ENCODE results near the gene DOK7. TPM values are rescaled to one million over a fixed set of nuclear protein-coding genes. Genes with fewer than 3 reads are reported as not detected.

Gene DOK7
- total RNA-seq, 2 experiments from 2014 or later: not detected

DNA sequence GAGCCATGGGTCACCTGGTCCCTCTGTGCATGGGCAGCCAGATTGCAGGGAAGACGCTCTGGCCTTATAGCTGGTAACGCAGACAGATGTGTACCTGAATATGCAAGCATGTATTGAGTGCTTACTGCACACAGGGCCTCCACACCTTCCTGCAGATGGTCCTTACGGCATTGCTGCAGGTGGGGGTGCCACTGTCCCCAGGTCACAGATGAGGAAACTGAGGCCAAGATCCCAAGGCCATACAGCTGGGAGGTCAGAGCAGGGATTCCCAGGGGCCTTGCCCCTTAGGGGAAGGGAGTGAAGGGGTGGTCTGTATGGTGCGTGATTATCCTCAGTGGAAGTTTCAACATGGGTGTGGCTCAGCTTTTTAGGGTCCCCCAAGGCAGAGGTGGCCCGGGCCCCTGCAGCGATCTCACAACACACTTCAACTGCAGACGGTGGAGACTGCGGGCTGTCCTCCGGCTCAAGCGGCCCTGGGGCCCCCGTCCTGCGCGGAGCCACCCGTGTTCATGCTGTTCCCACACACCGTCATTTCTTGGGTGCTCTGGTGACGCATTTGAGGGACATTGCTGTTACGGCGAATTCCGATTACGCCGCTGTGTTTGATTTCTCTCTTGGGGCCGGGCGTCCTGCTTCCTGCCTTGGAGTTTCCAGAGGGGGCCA is 8.1 kb downstream of the DOK7 start:
- CTCF ChIA-PET: interaction anchor here (1.3 kb wide), 2 partner anchors 9 kb away, joined by 3 to 5 read pairs; no protein-coding TSS in a partner anchor
- POLR2A ChIA-PET: no interaction called here

DNA sequence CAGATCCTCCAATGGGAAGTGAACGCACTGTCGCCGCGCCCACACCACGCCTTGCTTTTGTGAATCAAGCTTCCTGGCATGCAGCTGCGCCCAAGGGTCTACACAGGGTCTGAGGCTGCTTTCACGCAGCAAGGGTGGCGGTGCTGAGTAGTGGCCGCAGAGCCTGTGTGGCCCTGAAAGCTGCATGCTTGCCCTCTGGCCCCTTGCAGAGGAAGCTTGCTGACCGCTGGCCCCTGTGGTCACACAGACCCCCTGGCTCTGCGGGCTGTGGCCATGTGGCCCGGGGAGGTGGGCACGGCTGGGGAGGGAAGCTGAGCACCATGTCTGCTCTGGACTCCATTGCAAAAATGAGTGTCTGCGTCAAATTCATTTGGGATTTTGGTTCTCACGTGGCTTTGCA is 8.8 kb downstream of the DOK7 start:
- ChIA-PET POLR2A (no interaction called here), CTCF (interaction anchor here (1.3 kb wide), 1 partner anchor 9 kb away, joined by 5 read pairs; no protein-coding TSS in a partner anchor)

DNA sequence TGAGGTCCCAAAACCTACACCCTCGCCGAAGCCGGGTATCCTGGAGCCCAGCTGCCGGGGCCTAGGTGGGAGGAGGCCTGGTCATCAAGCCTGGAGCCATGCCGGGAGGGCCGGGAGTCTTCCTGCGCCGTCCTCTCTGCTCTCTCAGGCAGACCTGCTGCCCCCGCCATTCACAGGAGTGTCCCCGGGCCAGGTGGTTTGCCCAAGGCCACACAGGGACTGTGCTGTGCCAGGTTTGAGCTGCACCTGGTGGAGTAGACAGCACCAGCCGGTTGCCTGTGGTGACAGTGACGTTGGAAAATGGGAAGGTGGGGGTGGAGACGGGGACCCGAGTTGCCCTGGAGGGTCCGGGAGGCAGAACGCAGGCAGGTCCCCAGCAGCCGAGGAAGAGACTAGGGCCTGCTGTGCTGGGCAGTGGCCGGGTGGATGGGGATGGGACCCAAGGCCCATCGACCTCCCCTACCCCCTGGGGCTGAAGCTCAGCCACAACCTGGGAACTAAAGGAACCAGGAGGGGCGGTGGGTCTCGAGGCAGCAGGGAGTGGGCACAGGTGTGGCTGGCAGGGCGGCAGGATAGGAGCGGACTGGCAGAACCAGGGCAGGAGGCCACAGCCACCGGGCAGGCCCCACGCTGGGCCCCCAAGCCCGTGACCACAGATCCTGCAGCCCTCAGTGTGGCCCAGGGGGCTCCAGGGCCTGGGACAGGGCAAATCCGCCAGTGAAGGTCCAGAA is 9.5 kb downstream of the DOK7 start:
- ChIA-PET POLR2A (no interaction called here), CTCF (interaction anchor here (1.3 kb wide), 1 partner anchor 8 kb away, joined by 5 read pairs; no protein-coding TSS in a partner anchor)

- POLR2A ChIA-PET: no interaction called here
- CTCF ChIA-PET: interaction anchor here (1.1 kb wide), 1 partner anchor 13 kb away, joined by 3 read pairs; no protein-coding TSS in a partner anchor
Measured at GRCh38 chr4:3473181-3473950, 10.3 kb downstream of the DOK7 start.

GRCh38 chr4:3473996-3474765 is 11.1 kb downstream of the DOK7 start:
- ChIA-PET CTCF (interaction anchor here (1.1 kb wide), 1 partner anchor 12 kb away, joined by 3 read pairs; no protein-coding TSS in a partner anchor), POLR2A (no interaction called here)

DNA sequence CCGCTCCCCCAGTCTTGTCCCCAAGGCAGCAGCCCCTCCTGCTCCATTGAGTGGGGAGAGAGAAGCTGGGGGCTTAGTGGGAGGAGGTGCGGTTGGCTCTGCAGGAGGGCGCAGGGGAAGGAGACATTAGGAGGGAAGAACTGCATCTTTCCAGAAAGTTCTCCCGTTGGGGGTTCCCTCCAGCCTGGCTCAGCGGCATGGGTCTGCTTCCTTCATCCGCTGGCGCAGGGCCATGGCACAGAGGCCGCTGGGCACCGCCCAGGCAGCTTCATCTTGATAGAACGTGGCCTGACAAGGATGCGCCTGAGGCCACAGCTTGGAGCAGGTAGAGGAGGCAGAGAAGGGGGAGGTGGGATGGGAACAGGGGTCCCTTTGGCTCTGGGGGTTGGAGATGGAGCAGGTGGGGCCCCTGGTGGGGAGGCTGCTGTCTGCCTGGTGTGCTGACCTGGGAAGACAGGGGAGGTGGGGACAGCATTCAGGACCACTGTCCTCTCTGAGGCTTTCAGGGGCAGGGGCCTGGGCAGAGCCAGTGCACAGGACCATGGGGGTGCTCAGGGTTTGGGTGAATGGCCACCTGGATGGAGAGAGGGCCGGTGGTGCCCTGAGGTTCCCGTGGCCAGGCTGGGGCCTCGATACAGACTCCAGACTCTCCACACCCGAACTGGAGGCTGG is 12.1 kb downstream of the DOK7 start:
- ChIA-PET CTCF (no interaction called here), POLR2A (no interaction called here)

DNA sequence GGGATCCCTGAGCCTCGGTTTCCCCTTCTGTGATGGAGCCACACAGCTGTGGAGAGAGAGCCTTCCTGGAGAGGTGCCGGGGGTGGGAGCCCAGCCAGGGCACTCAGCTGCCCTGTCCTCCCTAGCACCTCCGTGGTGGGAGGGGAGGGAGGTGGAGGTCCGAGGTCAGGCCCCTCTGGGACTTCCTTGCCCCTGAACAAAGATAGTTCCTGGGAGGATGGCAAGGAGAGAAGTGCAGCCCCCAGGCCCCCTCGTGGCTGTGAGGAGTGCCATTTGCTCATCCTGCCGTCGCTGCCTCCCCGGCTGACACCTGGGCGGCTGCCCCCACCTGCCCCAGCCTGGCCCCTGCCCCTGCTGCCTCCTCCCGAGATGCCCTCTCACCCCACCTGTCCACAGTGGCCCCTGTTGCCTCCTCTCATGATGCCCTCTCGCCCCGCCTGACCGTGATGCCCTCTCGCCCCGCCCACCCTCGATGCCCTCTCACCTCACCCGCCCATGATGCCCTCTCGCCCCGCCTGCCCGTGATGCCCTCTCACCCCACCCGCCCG is 12.7 kb downstream of the DOK7 start:
- CTCF ChIA-PET: no interaction called here

GRCh38 chr4:3476341-3476747 is 13.2 kb downstream of the DOK7 start:
- POLR2A ChIA-PET: no interaction called here

More for the DNA sequence above, 12.7 kb downstream of the DOK7 start:
- POLR2A ChIA-PET: no interaction called here

GRCh38 chr4:3476936-3477749 is 14.0 kb downstream of the DOK7 start:
- POLR2A ChIA-PET: no interaction called here

More at GRCh38 chr4:3476341-3476747, 13.2 kb downstream of the DOK7 start:
- CTCF ChIA-PET: no interaction called here

DNA sequence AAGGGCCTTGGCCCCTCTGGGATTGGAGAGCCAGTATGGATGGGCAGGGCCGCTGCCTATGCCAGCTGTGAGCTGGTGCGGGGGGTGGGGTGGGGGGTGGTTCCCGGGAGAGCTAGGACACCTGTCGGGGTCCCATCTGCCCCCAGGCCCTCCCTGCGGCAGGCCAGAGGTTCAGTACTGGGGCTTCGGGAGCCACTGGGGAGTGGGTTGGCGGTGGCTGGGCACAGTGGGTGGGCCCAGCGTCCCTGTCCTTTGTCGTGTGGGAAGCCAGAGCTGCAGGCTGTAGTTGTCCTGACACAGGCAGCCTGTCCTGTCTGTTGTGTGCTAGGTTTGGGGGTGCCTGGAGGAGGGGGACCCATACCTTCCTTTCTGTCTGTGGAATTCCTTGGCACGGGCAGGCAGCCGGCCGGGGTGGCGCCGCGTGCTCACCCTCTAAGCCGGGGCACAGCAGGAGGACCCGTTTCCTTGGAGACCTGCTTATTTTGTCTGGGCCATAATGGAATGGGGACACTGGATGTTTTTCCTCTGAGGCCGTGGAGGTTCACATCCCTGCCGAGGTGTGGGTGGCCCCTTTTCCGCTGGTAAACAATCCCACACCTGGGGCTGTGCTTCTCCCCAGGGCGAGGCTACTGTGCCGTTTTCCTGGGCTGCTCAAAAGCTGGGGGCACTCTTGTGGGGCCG is 14.8 kb downstream of the DOK7 start:
- ChIA-PET POLR2A (no interaction called here), CTCF (no interaction called here)

More at GRCh38 chr4:3476936-3477749, 14.0 kb downstream of the DOK7 start:
- CTCF ChIA-PET: no interaction called here

DNA sequence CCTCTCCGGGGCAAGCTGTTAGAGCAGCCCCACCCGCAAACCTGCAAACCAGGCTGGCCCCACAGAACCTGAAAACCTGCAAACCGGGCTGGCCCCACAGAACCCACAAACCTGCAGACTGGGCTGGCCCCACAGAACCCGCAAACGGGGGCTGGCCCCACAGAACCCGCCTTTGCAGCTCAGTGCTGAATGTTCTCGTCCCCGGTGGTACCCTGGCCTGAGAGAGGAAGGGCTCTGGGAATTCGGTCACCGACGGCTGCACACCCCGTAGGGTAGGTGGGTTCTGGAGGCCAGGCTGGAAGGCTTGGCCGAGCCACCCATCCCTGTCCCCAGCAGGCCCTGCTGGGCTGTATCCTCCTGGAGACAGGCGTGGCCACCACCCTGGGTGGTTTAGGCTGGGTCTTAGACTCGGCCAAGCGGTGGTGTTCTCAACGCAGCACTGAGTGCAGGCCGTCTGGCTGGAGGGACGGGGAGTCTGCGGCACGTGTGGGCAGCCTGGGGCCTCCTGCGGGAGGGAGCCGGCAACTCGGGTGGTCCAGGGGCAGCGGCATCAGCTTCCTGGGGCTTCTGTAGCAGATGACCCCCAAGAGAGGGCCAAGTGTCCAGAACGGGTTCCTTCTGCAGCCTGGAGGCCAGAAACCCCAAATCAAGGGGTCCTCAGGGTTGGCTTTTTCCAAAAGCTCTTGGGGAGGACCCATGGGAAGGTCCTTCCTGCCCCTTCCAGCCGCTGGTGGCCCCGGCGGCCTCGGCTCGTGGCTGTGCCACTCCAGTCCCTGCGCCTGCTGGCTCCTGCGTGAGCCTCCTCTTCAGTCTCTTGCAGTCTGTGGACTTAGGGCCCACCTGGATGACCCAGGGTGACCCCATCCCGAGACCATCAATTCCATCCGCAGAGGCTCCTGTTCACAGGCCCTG is 15.6 kb downstream of the DOK7 start:
- ChIA-PET CTCF (interaction anchor here (0.6 kb wide), 1 partner anchor 402 kb away, joined by 6 read pairs; no protein-coding TSS in a partner anchor), POLR2A (no interaction called here)

GRCh38 chr4:3479358-3480101 is 16.4 kb downstream of the DOK7 start:
- POLR2A ChIA-PET: no interaction called here
- CTCF ChIA-PET: interaction anchor here (1.3 to 2.1 kb wide), 3 partner anchors 7 to 399 kb away, joined by 3 to 5 read pairs (median 5); no protein-coding TSS in a partner anchor

DNA sequence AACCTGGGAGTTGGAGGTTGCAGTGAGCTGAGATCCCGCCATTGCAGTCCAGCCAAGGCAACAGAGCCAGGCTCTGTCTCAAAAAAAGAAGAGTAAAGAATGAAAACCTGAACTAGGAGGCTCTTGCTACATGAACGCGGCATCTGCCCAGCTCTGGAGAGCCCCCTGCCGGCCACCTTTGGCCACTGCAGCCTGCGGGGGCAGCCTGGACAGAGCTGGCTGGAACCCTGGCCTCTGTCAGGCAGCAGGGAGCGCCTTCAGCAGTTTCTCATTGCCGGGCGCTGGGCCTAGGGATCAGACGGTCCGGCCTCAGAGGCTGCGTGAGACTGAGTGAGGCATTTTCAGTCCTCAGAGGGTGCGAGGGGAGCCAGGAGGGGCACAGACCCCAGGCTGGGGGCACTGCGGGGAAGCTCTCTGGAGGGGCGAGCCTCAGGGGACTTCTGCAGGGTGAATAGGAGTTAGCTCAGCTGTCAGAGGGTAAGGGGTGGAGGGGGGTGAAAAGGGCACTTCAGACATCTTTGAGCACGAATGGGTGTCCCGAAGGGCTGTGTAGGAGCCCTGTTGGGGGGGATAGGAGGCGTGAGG is 17.5 kb downstream of the DOK7 start:
- ChIA-PET CTCF (interaction anchor here (0.5 to 2.1 kb wide), 8 partner anchors 8 to 398 kb away, joined by 3 to 7 read pairs (median 4); no protein-coding TSS in a partner anchor), POLR2A (no interaction called here)

DNA sequence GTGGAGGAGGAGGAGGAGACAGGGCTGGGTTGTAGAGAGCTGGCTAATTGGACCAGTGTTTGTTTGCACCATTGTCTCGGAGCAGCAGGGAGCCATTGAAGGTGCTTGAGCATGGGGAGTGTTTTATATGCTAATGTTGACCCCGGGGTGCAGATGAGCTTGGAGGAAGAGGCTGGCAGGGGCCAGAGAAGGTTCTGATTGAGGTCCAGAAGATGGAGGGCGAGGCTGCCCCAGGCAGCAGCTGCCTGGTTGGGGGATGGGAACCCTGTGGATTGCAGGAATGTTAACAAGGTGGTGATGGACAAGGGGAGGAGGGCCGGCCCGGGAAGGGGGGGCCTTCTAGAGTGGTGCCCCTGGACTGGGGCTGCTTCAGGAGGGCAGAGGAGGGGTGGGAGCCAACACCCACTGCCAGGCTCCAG is 18.0 kb downstream of the DOK7 start:
- POLR2A ChIA-PET: no interaction called here

More for the DNA sequence above, 18.0 kb downstream of the DOK7 start:
- CTCF ChIA-PET: interaction anchor here (0.5 to 2.1 kb wide), 8 partner anchors 9 to 373 kb away, joined by 3 to 7 read pairs (median 4); no protein-coding TSS in a partner anchor

Data from activated CD8-positive, alpha-beta memory T cell treated with anti-CD3 and anti-CD28 coated beads for 36 hours (primary cell).